ENCODE measurements around the gene THSD4.
"Not testable (repeated sequence)": the region's sequence is repeated elsewhere in the genome, so short reads cannot be mapped to it uniquely, and the experiment has no call there.

Gene THSD4

DNA sequence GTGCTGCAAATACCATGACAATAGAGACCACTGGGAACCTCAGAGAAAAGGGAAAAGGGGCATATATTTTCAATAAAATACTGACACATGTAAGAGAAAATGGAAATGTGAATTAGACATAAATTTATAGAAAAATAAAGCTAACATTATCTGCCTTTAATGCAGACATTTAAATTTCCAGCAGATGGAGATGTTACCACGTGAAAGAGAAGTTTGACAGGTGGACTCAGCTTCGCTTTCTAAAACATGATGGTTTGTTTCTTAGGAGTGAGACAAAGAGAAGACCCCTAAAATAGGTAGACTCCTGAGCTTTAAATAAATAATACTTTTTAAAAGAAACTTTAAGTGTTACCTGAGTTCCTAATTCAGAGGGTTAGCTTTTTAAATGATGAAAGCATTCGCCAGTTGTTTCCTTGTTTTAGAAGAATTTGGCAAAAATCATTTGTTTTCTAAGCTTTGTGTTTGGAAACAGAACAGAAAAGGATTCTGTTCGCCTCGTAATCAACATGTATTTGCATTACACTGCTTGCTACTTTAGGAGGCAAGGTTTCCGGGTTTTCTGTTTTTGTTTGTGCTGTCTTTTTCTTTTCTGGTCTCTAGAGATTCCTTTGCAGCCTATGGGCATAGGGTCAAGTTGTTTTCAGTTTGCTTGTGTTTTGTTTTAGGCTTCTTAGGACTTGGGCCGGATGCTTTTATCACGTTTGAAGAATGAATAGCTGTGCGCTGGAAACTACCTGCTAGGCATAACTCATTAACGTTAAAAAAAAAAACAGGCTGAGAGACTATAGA lies 271.4 kb downstream of the THSD4 start:
- DNase-seq: no peak

DNA sequence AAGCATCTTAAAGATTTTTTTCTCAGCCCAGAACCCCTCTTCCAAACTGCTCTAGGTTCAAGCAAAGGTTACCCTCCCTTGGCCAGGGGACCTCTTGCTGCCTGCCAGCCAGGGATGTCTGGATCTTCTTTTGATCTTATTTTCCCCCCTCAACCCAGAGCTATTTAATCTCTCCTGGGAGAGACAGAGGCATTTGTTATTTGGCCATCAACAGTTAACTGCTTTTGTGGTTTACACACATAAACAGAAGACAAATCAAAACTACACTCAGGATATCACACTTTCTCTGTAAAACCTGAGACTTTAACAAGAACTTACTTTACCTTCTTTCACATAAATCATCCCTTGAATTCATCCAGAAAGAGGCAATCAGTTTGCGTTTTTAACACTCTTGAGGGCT lies 272.5 kb downstream of the THSD4 start:
- no peak for DNase-seq

DNA sequence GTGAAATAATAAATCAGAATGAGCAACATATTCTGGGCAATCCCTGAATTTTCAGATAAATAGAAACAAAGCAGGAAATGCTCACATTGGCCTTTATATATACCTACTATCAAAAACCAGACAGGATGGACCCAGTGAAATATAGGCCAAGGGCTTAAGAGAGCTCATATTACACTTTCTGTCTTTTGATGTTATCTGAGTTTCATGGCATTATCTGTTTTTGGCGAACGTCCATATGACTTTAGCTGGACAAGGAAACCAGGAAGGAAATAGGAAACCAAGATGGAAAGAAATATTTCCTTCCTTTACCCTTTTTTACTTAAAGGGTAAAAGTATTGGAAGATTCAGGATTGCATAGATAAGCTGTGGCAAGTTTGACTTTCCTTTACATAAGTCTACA lies 274.8 kb downstream of the THSD4 start:
- DNase-seq: no peak

DNA sequence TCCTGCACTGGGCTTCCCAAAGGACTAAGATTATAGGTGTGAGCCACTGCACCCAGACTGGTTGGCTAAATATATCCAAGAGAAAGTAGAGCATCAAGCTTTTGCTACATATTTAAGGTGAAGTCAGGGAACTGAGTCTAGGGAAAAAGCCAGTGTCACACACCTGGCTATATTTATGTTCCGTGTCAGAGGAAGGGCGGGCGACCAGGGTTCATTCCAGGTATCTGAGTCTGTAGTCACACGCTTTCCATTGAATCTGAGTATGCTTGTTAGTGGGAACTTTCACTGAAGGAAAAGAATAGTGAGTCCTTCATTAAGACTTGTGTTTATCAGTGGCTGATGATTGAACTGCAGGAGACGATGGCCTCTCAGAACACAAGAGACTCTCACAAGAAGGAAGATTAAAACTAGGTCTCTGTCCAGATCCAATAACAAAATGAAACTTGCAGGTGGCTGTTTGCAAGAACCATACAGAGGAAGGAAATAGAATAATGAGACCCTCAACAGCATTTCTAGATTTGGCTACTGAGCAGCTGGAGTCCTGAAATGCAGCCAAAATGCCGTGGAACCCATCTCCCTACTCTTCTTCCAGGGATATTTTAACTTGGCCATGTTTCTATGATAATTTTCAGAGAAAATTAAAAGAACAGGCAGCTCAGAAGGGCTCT lies 276.3 kb downstream of the THSD4 start:
- no peak for DNase-seq

DNA sequence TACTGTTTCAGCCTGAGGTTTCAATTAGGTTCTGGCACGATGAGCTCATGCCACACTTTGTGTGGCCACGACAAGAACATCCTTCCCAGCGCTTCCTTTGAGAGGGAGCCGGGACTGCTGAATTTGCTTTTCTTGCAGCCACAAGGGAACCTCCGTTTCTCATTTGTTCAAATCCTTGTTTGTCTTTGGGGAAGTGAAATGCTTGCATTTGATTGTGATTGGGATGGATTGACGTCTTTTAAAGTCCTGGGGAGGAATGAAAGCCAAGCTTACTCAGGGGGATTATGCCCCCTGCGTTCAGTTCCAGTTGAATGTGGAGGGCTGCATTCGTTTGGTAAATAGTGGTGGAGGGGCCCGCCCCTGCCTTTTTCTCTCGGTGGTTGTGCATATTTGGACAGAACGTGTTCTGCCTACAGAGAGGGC lies 277.6 kb downstream of the THSD4 start:
- peak in 1 of 14 donors; percentile 2 for DNase-seq

DNA sequence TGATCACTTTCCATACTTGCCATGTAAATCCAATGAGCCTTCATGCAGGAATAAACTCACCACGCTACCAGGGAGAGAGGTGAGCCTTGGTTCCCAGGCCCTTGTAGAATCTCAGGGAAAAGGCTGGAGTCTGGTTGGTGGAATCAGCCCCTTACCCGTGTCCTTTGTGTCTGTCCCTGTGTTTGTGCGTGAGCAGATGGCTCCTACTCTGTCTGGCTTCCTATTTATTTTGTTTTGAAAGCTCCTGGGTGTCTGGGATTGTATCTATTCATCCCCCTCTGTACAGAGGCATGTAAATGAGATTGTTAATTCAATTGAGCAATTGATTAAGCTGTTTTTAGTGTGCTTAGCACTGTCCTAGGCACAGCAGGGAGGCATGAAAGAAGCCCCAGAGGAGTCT lies 278.1 kb downstream of the THSD4 start:
- no peak for DNase-seq

DNA sequence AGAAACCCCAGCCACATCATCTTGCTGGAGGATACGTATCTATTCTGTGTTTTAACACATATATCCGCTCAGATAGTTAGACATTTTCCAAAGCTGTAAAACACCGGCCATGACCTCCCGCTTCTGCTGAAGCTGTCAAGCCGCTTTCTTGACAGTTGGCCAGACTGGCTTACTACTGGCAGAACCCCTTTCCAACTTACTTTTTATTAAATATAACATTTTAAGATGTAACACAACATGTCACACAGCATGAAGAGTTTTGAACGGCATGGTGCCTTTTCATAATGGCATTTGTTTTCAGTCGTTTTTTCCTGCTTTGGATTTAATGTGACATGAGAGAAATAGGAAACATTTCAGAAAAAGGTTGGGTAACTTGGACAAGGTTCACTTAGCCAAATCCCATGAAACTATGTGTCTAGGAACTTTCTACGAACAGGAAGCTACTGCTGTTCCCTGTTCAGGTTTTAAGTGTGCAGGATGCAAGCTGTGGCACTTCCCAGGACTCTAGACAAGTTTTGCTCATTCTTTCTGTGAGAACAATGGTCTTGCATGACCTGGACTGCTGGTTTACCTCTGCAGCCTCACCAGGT lies 281.4 kb downstream of the THSD4 start:
- DNase-seq: no peak

DNA sequence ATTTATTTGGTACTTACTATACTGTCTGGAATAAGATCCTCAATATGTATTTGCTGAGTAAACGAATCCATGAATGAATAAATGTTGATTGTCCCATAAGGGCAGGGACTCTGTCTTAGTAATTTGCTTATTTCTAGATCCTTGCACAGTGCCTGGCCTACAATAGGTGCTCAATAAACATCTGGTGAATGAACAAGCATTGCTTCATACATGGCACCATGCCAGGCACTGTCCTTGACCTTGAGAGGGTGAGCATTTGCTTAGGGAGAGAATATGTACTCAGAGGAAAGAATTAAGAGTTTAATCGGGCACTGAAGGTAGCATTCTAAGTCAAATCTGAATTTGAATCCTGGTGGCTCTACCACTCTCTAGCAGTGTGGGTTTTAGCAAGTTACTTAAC lies 282.1 kb downstream of the THSD4 start:
- DNase-seq: no peak

DNA sequence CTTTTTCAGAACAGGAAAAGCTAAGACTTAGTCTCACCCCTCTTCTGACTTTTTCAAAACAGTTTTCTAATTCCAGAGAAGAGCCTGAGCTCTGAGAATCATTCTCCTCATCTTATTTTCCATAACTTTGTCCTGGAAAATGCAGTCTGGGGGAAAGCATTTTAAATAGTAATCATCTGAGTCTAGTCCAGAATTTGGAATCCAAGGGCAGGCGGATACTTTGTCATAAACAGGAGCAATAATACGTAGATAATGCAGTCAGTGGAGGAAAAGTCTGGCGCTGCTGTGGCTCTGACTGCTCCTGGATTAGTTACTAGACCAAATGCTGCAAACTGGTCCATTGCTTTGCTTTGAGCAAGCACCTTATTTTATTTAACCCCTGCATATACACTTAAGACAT lies 285.0 kb downstream of the THSD4 start:
- no peak for DNase-seq

DNA sequence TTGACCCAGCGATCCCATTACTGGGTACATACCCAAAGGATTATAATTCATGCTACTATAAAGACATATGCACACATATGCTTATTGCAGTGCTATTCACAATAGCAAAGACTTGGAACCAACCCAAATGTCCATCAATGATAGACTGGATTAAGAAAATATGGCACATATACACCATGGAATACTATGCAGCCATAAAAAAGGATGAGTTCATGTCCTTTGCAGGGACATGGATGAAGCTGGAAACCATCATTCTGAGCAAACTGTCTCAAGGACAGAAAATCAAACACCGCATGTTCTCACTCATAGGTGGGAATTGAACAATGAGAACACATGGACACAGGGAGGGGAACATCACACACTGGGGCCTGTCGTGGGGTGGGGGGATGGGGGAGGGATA lies 286.5 kb downstream of the THSD4 start:
- DNase-seq: not testable (repeated sequence)

DNA sequence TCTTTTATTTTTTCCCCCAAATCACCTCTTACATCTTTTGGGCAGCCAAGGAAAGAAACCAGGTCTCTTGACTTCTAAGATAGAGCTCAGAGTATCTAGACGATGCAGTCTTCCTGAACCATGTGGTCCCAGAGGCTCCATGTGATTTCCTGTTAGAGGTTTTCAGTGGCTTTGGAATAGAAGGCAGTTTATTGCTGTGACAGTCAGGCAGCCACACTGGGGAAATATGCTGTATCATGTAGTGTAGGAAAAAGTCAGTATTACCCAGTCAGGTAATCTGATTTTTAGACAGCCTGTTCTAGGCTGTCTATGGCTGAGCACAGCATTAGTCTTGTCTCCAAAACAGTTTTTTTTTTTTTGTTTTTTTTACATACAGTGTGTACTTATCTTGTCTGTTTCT lies 294.3 kb downstream of the THSD4 start:
- no peak for DNase-seq

DNA sequence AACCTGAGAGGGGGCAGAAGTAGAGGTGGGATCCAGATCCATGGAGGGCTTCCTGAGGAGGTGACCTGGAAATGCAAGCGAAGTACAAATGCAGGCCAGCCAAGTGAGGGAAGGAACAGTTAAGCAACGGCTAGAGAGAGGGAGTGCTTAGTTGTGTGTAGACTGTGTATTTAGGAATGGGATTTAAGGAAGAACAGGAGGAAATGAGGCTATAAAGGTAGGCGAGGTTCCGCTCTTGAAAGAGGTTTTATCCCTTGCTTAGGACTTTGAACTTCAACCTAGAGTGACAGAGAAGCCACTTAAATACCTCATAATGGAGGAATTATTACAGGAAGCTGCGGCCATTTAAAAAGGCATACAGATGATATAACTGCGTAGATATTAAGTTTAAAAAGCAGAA lies 295.1 kb downstream of the THSD4 start:
- DNase-seq: no peak

DNA sequence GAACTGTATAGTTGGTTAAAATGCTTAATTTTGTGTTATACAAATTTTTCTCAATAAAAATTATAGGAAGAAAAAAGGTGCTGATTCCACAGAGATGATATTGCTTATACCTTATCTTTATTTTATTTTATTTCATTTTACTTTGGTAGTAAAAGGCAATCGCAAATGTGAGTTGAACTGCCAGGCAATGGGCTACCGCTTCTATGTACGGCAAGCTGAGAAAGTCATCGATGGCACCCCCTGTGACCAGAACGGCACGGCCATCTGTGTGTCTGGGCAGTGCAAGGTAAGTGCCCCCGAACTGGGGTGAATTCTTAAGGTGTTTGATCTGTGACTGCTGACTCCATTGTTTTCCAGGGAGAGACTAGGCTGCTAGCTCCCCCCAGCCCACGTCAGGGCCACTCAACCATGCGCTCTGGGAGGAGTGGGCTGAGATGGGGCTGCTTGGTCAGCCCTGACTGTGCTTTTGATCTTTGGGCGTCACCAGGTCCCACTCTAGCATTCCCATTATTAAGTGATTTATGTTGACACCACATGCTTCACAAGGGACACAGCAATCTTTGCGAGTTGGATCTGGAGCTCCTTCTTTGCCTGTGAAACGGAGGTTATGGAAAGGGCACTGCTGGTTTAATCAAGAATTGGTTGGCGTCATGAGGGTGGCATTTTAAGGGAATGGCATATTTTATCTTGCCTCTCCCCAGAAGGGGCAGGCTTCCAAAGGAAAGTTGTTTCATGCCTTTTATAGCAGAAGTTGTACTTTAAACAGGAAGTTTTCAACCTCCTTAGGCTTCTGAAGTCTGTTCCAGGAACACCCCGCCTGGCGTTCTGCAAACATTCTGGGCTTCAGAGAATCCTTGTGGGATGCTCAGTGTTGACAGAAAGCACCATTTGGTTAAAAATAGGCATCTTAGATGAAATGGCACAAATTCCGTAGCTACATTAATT lies 296.5 kb downstream of the THSD4 start:
- peak in 2 of 14 donors; percentile 1 to 2 for DNase-seq

DNA sequence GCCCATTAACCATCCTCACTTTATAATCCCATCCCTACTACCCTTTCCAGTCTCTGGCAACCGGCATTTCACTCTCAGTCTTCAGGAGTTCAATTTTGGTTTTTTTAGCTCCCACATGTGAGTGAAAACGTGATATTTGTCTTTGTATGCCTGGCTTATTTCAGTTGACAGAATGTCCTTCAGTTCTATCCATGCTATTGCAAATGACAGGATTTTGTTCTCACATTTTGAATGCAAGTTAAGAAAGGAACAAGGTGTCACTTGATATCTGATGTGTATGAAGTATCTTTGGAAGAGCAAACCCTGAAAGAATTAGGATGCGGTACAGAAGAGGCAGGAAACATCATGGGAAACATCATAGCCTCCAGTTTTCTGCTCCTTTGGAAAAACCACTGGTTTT lies 298.1 kb downstream of the THSD4 start:
- DNase-seq: no peak

DNA sequence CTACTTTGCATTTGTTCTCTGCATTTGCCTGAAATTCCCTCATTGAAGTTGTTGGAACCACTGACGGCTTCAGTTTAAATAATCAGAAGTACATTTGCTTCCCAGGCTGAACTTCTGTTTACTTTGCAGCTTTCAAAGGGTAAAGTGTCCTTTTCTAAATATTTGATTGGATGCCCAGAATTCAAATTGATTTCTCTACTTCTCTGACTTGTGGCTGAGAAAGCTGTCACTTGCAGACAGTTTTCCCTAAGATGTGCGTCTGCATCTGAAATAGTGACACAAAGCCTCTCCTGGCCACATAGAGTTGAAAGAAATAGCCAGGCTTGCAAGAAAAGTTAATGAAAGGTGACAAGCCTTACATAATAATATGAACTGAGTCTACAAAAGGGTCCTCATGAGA lies 299.6 kb downstream of the THSD4 start:
- DNase-seq: no peak

DNA sequence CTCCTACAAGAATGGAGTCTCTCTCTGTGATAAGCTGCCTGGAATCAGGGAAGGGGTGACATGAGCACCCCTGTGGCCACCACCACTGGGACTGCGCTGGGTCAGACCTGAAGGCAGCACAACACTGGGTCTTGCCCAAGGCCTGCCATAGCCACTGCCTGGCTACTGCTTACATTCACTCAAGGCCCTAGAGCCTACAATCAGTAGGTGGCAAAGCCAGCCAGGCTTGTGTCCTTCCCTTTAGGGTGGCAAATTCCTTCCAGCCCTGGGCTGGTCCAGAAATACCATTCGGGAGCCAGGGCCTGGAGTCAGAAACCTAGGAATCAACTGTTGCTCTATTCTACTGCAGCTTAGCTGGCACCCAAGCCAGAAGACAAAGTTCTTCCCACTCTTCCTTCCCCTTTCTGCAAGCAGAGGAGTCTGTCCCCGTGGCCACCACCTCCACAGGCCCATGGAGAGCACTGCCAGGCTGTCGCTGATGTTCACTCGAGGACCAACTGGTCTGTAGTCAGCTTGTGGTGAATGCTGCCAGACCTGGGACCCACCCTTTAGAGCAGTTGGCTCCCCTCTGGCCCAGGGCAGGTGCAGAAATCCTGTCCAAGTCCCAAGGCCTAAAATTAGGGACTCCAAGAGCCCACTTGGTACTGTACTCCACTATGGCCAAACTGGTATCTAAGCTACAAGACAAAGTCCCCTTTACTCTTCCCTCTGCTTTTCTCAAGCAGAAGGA lies 307.4 kb downstream of the THSD4 start:
- DNase-seq: no peak

DNA sequence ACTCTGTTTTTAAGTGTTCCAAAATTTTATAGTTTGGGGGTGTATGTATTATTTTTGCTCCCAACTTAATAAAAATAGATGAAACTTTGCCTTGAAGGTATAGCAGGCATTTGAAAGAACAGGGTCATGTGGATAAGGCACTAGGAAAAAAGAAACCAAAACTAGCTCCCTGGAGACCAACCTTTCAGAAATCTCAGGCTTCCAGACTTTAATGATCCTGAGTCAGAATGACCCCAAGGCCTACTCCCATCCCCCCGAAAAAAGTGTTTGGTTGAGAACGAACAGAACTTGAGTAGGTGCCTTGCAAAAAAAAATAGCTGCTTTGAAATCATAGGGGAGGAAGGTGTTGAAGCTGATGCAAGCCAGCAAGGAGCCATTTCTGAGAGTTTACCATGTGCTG lies 309.5 kb downstream of the THSD4 start:
- DNase-seq: no peak

DNA sequence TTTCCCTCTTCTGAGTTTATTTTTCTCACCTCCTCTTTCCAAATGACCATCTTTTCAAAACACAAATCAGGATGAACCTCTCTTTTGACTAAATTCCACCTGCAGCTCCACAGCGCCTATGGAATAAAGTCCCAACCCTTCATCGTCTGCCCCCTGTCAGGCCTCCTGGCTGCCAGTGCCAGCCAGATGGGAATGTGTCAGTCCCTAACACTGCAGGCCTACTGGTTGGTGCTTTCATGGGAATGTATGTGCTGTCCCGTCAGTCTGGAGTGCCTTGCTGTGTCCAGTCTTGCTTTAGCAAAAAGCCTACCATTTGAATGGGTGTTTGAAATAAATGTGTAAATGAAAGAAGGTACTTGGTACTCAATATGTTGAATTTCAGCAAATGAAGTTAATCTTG lies 310.1 kb downstream of the THSD4 start:
- DNase-seq: no peak

DNA sequence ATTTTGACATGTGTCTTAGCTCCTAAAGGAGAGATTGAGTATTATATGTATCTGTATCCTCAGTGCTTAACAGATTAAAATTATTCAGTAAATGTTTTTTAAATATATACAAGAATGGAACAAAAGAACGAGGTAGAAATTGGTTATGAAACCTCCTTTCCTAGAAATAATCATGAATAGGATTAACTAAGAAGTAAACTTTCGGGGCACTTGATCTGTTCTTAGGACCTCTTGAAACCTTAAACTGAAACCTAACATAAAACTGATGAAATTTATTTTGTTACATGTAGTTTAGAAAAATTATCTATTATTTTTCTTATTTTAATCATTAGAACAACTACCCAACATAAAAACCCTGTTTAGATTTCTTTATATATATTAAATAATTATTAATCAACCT lies 311.5 kb downstream of the THSD4 start:
- no peak for DNase-seq

DNA sequence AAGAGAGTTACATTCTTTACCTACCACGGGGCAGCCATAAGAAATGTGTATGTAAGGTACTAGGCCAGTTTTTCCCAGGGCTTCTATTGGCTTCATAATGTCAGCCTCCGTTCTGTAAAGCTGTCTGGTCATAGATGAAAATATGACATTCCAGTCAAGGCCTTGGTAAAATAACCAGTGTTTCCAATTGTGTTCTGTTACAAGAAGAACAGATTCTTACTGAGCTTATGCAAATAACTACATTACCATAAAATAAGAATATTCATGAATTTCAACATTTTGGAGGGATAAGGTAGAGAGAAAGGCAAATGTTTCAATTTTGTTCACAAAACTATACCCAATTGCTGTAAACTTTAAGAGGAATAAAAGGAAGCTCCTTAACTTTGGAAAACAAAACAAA lies 315.5 kb downstream of the THSD4 start:
- no peak for DNase-seq

DNA sequence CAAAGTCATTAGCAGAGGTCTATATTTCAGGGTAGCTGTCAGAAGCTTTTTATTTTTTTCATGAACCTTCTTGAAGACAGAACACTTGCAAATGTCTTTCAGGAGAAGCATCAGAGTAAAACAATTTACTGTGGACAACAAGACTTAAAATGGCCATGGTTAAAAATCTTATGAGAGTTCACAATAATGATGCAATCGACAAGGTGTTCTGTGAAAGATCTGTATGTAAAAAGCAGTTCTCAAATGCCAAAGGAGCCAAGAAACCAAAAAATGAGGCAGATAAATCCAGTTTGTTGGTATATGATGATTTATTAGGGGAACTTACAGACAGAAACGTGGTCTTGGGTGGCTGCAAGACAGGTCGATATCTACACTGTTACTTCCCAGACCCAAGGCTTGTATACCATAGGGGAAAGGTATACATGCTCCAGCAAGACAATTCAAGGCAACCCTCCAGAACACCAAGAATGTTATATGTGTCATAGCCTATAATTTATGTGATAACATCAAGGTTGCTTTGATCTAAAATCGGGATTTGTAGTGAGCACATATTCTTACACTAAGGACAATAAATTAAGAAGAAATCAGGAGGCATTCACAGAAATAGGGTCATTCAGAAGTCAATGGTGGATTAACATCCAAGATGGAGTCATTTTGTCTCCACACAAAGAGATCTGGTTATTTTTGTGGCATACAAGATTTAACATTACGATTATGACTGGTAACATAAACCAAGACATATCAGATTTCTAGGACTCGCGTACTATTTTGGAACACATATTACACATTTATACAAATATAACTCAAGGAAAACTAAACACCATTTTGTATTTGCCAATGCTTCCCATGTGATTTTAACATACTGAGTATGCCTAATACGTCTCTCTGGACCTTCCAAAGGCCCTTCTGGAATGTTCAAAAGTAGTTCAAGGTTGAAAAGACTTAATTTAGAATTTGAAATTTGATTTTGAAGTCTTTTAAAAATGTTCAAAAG lies 316.4 kb downstream of the THSD4 start:
- no peak for DNase-seq

All from C1 segment of cervical spinal cord (tissue), 14 donors.